ENCODE results near the gene GOLPH3.
"Not testable (repeated sequence)": the region's sequence is repeated elsewhere in the genome, so short reads cannot be mapped to it uniquely, and the experiment has no call there.

The GOLPH3 gene

GRCh38 chr5:32132757-32133156 is 41.4 kb downstream of the GOLPH3 start:
- no peaks in the 10 kb centered on the region for H3K27me3 Mint-ChIP-seq (ENCODE audit: low read depth)
- peaks cover 17% of the 10 kb centered on the region for H3K4me1 Mint-ChIP-seq (ENCODE audit: low read depth)
- no peaks in the 10 kb centered on the region for H3K9me3 Mint-ChIP-seq
- H3K36me3 Mint-ChIP-seq (ENCODE audit: low read depth) = peaks cover 22% of the 10 kb centered on the region
- H3K27ac Mint-ChIP-seq = no peak overlapping the region
- H3K4me3 Mint-ChIP-seq = no peak overlapping the region

- Mint-ChIP-seq H3K4me3 (no peak overlapping the region), H3K36me3 (ENCODE audit: low read depth) (peaks cover 25% of the 10 kb centered on the region), H3K9me3 (no peaks in the 10 kb centered on the region), H3K27me3 (ENCODE audit: low read depth) (no peaks in the 10 kb centered on the region), H3K27ac (no peak overlapping the region), H3K4me1 (ENCODE audit: low read depth) (peaks cover 18% of the 10 kb centered on the region)
Observed at GRCh38 chr5:32131604-32132003, 42.5 kb downstream of the GOLPH3 start.

GRCh38 chr5:32130865-32131264 is 43.3 kb downstream of the GOLPH3 start:
- H3K9me3 Mint-ChIP-seq = no peaks in the 10 kb centered on the region
- H3K4me1 Mint-ChIP-seq (ENCODE audit: low read depth) = peaks cover 20% of the 10 kb centered on the region
- peaks cover 32% of the 10 kb centered on the region for H3K36me3 Mint-ChIP-seq (ENCODE audit: low read depth)
- H3K4me3 Mint-ChIP-seq = no peak overlapping the region
- no peak overlapping the region for H3K27ac Mint-ChIP-seq
- no peaks in the 10 kb centered on the region for H3K27me3 Mint-ChIP-seq (ENCODE audit: low read depth)

GRCh38 chr5:32129074-32129598 is 45.0 kb downstream of the GOLPH3 start:
- no peaks in the 10 kb centered on the region for H3K9me3 Mint-ChIP-seq
- H3K27ac Mint-ChIP-seq = no peak overlapping the region
- peaks cover 30% of the 10 kb centered on the region for H3K36me3 Mint-ChIP-seq (ENCODE audit: low read depth)
- H3K4me1 Mint-ChIP-seq (ENCODE audit: low read depth) = peaks cover 14% of the 10 kb centered on the region
- H3K4me3 Mint-ChIP-seq = no peak overlapping the region
- H3K27me3 Mint-ChIP-seq (ENCODE audit: low read depth) = no peaks in the 10 kb centered on the region

- H3K36me3 Mint-ChIP-seq (ENCODE audit: low read depth) = peaks cover 23% of the 10 kb centered on the region
- peaks cover 17% of the 10 kb centered on the region for H3K4me1 Mint-ChIP-seq (ENCODE audit: low read depth)
- H3K27ac Mint-ChIP-seq = no peak overlapping the region
- H3K4me3 Mint-ChIP-seq = no peak overlapping the region
- no peaks in the 10 kb centered on the region for H3K27me3 Mint-ChIP-seq (ENCODE audit: low read depth)
- H3K9me3 Mint-ChIP-seq = no peaks in the 10 kb centered on the region
Observed at GRCh38 chr5:32127711-32128110, 46.4 kb downstream of the GOLPH3 start.

GRCh38 chr5:32126691-32127090 is 47.4 kb downstream of the GOLPH3 start:
- Mint-ChIP-seq H3K4me1 (ENCODE audit: low read depth) (peaks cover 15% of the 10 kb centered on the region), H3K9me3 (no peaks in the 10 kb centered on the region), H3K27me3 (ENCODE audit: low read depth) (no peaks in the 10 kb centered on the region), H3K4me3 (no peak overlapping the region), H3K36me3 (ENCODE audit: low read depth) (peaks cover 25% of the 10 kb centered on the region), H3K27ac (no peak overlapping the region)

- Mint-ChIP-seq H3K4me1 (ENCODE audit: low read depth) (peaks cover 20% of the 10 kb centered on the region), H3K9me3 (no peaks in the 10 kb centered on the region), H3K36me3 (ENCODE audit: low read depth) (peaks cover 30% of the 10 kb centered on the region), H3K4me3 (no peak overlapping the region), H3K27ac (no peak overlapping the region), H3K27me3 (ENCODE audit: low read depth) (no peaks in the 10 kb centered on the region)
Observed at GRCh38 chr5:32123889-32124676, 50.0 kb downstream of the GOLPH3 start.

GRCh38 chr5:32123058-32123805 is 50.9 kb downstream of the GOLPH3 start:
- Mint-ChIP-seq H3K4me3 (no peak overlapping the region), H3K36me3 (ENCODE audit: low read depth) (peaks cover 29% of the 10 kb centered on the region), H3K27me3 (ENCODE audit: low read depth) (no peaks in the 10 kb centered on the region), H3K4me1 (ENCODE audit: low read depth) (peaks cover 20% of the 10 kb centered on the region), H3K27ac (no peak overlapping the region), H3K9me3 (no peaks in the 10 kb centered on the region)

GRCh38 chr5:32118922-32119321 is 55.2 kb downstream of the GOLPH3 start:
- Mint-ChIP-seq H3K4me1 (ENCODE audit: low read depth) (peaks cover 34% of the 10 kb centered on the region), H3K36me3 (ENCODE audit: low read depth) (peaks cover 32% of the 10 kb centered on the region)
- not testable (repeated sequence) for H3K9me3 Mint-ChIP-seq; H3K27me3 Mint-ChIP-seq (ENCODE audit: low read depth); H3K27ac Mint-ChIP-seq; H3K4me3 Mint-ChIP-seq

GRCh38 chr5:32116574-32117313 is 57.4 kb downstream of the GOLPH3 start:
- Mint-ChIP-seq H3K27me3 (ENCODE audit: low read depth) (no peaks in the 10 kb centered on the region), H3K4me1 (ENCODE audit: low read depth) (peaks cover 27% of the 10 kb centered on the region), H3K36me3 (ENCODE audit: low read depth) (peaks cover 33% of the 10 kb centered on the region), H3K27ac (no peak overlapping the region), H3K9me3 (no peaks in the 10 kb centered on the region), H3K4me3 (no peak overlapping the region)

GRCh38 chr5:32115985-32116384 is 58.1 kb downstream of the GOLPH3 start:
- H3K4me1 Mint-ChIP-seq (ENCODE audit: low read depth) = peaks cover 23% of the 10 kb centered on the region
- peak overlapping the region; percentile 20 for H3K27ac Mint-ChIP-seq

GRCh38 chr5:32110111-32110696 is 63.9 kb downstream of the GOLPH3 start:
- no peak overlapping the region for H3K27ac Mint-ChIP-seq
- no peaks in the 10 kb centered on the region for H3K4me1 Mint-ChIP-seq (ENCODE audit: low read depth)
- no peak overlapping the region for H3K4me3 Mint-ChIP-seq
- H3K9me3 Mint-ChIP-seq = no peaks in the 10 kb centered on the region
- H3K27me3 Mint-ChIP-seq (ENCODE audit: low read depth) = no peaks in the 10 kb centered on the region
- peaks cover 27% of the 10 kb centered on the region for H3K36me3 Mint-ChIP-seq (ENCODE audit: low read depth)

More at GRCh38 chr5:32115985-32116384, 58.1 kb downstream of the GOLPH3 start:
- H3K4me3 Mint-ChIP-seq = no peak overlapping the region
- H3K9me3 Mint-ChIP-seq = no peaks in the 10 kb centered on the region
- no peaks in the 10 kb centered on the region for H3K27me3 Mint-ChIP-seq (ENCODE audit: low read depth)
- peaks cover 33% of the 10 kb centered on the region for H3K36me3 Mint-ChIP-seq (ENCODE audit: low read depth)

GRCh38 chr5:32109236-32109635 is 64.9 kb downstream of the GOLPH3 start:
- Mint-ChIP-seq H3K27ac (no peak overlapping the region), H3K9me3 (no peaks in the 10 kb centered on the region), H3K4me1 (ENCODE audit: low read depth) (no peaks in the 10 kb centered on the region), H3K4me3 (no peak overlapping the region), H3K27me3 (ENCODE audit: low read depth) (no peaks in the 10 kb centered on the region), H3K36me3 (ENCODE audit: low read depth) (peaks cover 26% of the 10 kb centered on the region)

GRCh38 chr5:32108167-32108566 is 66.0 kb downstream of the GOLPH3 start:
- peaks cover 35% of the 10 kb centered on the region for H3K36me3 Mint-ChIP-seq (ENCODE audit: low read depth)
- H3K9me3 Mint-ChIP-seq = no peaks in the 10 kb centered on the region
- H3K27me3 Mint-ChIP-seq (ENCODE audit: low read depth) = no peaks in the 10 kb centered on the region
- H3K27ac Mint-ChIP-seq = no peak overlapping the region
- no peaks in the 10 kb centered on the region for H3K4me1 Mint-ChIP-seq (ENCODE audit: low read depth)
- H3K4me3 Mint-ChIP-seq = no peak overlapping the region
